NCI-H187 treated with DMSO at 0.1 percent for 48 hours (cell line): ENCODE results near the gene PDCD2L.
"Not testable (repeated sequence)": the region's sequence is repeated elsewhere in the genome, so short reads cannot be mapped to it uniquely, and the experiment has no call there.

ENCODE experiments used
- DNase-seq: peaks from one replicate; lab custom pipeline; 2025; lab: John Stamatoyannopoulos, UW

The PDCD2L gene

DNA sequence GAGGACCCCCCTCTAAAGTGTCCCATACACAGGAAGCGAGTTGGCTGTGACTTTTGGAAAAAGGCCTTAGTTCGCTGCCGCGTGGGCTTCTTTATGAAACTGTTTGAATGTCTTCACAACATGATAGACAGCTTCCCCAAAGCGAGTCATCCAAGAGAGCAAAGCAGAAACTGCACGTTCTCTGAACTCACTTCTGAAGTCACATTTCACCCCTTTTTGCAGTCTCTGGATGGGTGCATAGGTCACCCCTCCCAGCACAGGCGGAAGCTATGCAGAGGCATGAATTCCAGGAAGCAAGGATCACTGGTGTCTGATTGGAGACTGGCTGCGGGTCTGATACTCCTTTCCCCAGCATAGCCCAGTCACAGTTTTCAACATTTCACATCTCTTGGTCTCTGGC is 28.6 kb upstream of the PDCD2L start:
- DNase-seq, result no peak

DNA sequence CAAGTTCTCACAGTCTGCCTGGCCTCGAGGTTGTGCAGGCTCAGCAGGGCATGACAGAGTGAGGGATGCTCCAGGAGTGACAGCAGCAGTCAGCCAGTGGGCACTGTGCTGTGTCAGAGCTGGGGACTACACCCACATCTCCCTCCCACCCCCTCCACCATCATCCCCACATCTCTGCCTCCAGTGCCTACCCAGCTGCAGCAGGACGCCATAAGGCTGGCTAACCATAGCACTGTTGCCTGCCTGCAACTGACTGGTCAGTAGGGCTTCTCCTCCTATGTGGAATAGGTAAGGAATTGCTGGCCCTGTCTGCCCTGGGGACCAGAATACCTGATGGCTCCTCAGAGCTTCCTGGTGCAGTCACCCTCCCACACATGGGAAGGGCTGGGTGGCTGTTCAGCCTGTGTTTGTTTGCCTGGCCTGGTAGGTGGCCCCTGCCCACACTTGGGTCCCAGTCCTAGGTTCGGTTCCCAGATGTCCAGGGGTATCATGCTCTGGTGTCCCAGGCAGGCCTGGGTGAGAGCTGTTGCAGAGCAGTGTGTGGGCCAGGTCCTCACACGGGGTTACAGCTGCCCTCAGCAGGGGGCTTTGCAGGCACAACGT is 23.5 kb upstream of the PDCD2L start:
- no peak for DNase-seq

DNA sequence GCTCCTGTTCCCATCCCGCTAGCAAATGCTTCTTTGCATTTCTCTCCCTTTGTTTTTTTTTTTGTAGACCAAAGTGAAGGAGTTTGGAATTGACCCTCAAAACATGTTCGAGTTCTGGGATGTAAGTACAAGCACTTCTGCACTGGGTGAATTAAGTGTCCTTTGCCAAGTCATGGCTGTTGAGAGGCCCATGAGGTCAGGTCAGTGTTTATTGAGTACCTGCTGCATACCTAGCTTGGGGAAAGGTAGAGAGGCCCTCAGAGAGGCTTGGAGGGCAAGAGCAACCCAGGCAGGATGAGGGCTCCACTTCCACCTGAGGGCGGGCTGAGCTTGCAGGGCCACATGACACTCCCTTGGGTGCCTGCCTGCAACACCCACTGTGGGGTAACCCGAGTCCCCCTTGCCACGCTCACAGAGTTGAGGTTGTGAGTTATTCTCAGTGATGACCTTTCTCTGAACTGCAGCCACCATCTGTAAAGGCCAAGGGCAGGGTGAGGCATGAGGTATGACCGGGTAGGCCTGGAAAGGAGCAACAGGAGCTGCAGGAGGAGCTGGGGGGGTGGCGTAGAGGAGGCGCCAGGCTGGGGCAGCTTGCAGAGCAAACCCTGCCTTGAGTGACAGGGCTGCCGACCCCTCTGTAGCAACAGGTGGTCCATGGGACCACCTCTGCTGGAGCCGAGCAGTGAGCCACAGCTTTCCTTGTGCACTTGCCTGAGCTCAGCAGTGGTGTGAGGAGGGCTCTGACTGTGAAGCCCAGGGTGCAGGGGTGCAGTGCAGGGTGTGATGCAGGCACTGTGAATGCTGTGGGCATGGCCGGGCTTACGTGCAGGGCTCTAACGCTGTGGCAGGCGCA is 22.6 kb upstream of the PDCD2L start:
- DNase-seq, result no peak

DNA sequence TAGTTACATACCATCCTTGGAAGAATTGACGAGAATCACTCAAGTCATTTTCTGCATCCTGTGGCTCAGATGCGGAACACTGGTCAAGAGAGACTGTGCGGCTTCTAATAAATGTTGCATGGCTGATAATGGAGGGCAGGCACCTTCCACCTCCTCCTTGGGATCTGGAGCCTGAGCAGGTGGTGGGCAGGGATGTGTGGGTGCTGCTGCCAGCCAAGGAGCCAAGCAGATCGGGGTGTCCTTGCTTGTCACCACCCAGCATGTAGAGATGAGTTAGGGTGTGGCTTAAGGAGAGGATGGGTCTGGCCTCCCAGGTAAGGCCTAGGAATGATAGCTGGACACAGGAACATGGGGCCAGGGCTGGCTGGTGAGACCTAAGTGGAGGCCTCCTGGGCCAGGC is 21.7 kb upstream of the PDCD2L start:
- no peak for DNase-seq

DNA sequence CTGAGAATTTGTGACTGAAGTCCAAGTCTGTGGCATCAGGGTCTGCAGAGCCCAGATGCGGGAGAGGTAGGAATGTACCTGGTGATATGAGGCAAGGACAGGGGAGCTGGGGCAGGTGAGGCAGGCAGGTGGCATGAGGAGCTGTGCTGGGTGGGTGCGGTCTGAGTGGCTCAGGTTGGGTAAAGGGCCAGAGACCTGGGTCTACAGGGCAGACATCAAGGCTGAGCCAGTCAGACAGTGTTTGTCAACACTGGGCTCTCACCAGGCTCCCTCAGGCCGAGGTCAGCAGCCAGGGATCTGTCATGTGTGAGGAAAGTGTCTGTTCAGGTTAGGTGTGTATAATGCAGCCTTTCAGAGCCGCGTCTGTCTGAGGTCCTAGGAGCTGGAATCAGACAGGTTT is 20.6 kb upstream of the PDCD2L start:
- no peak for DNase-seq

DNA sequence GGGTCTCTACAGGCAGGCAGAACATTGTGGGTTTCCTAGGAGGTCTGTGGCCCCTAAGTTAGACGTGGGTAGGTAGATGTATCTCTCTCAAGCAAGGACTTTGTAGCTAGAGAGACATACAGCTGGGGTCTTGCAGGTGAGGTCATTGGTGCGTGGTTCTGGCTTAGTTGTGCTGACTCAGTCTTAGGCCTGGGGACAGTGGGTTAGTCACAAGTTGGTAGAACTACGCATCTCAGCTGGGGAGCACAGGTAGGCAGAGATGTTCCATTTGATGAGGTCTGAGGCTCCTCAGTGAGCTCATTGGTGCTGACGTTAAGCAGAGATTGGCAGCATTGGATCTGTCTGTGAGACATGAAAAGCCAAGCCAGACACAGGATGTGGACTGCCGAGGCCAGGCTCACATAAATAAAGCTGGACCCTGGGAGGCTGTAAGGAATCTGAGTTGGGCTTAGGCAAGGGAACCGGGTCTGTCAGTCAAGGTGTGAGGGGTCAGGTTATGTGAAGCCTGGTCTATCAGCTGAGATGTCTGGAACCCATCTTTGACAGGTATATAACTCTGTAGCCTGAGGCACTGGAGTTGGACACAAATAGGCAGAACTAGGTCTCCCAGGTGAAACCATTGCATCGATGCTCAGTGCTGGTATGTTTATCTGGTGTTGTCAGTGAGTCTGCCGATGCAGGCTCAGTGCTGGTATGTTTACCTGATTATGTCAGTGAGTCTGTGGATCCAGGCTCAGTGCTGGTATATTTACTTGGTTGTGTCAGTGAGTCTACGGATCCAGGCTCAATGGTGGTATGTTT is 17.4 kb upstream of the PDCD2L start:
- no peak for DNase-seq

DNA sequence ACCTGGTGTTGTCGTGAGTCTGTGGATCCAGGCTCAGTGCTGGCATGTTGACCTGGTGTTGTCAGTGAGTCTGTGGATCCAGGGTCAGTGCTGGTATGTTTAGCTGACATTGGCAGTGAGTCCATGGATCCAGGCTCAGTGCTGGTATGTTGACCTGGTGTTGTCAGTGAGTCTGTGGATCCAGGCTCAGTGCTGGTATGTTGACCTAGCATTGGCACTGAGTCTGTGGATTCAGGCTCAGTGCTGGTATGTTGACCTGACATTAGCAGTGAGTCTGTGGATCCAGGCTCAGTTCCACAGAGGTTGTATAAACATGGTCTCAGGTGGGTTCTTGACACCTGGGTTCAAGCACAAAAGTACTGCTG is 16.8 kb upstream of the PDCD2L start:
- DNase-seq, result no peak

DNA sequence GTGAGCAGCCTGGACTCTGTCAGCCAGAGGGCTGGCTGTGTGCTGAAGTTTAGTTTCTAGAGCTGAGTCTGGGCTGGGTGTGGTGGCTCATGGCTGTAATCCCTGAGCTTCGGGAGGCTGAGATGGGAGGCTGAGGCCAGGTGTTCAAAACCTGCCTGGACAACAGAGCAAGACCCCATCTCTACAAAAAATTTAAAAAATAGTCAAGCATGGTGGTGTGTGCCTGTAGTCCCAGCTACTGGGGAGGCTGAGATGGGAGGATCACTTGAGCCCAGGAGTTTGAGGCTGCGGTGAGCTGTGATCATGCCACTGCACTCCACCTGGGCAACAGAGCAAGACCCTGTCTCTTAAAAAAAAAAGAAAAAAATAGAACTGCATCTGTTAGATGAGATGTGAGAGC is 15.5 kb upstream of the PDCD2L start:
- not testable (repeated sequence) for DNase-seq

DNA sequence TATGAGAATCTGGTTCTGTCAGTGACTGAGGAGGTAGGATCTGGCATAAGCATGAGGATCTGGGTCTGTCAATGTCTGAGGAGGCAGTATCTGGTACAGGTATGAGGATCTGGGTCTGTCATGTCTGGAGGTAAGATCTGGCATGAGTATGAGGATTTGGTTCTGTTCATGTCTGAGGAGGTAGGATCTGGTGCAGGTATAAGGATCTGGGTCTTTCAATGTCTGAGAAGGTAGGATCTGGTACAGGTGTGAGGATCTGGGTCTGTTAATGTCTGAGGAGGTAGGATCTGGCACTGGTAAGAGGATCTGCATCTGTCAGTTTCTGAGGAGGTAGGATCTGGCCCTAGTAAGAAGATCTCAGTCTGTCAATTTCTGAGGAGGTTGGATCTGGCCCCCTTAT is 12.4 kb upstream of the PDCD2L start:
- no peak for DNase-seq

DNA sequence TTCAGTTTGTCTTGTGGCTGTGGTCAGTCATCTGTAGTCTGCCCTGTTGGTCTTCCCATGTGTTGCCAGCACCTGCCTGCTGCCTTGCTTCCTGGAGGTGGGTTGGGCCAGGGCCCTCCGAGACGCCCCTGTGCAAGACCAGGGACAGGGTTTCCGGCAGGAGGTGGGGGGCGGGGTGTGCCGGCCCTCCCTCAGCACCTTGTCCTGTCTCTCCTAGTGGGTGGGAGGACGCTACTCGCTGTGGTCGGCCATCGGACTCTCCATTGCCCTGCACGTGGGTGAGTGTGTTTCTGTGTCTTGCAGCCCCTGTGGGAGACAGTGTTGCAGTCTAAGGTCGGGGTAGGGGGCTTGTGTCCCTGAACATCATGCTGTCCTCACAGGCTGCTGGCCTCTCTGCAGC is 11.2 kb upstream of the PDCD2L start:
- DNase-seq, result no peak

DNA sequence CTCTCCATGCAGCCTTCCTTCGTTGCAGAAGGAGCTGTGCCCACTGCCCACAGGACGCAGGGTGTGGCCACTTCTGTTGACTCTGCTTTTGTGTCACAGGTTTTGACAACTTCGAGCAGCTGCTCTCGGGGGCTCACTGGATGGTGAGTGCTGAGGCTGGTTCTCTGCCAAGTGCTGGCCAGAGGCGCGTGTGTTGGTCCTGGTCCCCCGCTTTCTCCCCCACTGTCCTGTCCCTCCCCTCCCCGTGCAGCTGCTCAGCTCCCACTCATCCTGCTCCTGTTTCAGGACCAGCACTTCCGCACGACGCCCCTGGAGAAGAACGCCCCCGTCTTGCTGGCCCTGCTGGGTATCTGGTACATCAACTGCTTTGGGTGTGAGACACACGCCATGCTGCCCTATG is 10.6 kb upstream of the PDCD2L start:
- DNase-seq, result no peak

DNA sequence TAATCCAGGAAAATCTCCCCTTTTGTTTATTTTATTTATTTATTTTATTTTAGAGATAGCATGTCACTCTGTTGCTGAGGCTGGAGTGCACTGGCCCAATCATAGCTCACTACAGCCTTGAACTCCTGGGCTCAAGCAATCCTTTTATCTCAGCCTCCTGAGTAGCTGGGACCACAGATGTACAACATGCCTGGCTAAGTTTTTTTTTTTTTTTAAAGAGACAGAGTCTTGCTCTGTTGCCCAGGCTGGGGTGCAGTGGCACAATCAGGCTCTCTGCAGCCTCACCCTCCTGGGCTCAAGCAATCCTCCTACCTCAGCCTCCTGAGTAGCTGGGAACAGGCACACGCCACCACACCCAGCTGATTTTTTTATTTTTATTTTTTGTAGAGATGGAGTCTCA is 6.3 kb upstream of the PDCD2L start:
- no peak for DNase-seq

DNA sequence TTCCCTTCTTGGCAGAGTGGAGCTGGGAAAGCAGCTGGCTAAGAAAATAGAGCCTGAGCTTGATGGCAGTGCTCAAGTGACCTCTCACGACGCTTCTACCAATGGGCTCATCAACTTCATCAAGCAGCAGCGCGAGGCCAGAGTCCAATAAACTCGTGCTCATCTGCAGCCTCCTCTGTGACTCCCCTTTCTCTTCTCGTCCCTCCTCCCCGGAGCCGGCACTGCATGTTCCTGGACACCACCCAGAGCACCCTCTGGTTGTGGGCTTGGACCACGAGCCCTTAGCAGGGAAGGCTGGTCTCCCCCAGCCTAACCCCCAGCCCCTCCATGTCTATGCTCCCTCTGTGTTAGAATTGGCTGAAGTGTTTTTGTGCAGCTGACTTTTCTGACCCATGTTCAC is 4.3 kb upstream of the PDCD2L start:
- no peak for DNase-seq

DNA sequence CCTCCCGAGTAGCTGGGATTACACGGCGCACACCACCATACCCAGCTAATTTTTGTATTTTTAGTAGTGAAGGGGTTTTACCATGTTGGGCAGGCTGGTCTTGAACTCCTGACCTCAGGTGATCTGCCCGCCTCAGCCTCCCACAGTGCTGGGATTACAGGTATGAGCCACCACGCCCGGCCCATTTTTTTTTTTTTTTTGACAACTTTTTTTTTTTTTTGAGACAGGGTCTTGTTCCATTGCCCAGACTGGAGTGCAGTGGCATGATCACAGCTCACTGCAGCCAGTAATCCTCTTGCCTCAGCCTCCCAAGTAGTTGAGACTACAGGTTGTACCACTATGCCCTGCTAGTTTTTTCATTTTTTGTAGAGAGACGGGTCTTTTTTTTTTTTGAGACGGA is 3.4 kb upstream of the PDCD2L start:
- not testable (repeated sequence) for DNase-seq

DNA sequence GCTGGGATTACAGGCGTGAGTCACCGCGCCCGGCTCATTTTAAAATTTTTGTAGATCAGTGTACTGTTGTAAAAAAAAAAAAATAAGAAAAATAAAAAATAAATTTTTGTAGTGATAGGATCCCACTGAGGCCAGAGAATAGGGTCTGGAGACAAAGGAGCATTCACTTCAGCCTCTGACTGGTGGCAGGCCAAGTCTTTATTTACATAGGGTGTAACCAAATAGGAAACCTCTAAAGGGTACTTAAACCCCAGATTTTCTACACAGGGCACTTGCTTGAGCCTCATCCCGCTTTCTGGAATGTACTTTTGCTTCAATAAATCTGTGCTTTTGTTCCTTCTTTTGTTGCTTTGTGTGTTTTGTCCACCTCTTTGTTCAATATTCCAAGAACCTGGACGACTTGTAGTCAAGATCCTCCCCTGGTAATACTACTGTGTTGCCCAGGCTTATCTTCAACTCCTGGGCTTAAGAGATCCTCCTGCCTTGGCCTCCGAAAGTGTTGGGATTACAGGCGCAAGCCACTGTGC is 2.1 kb upstream of the PDCD2L start:
- no peak for DNase-seq

DNA sequence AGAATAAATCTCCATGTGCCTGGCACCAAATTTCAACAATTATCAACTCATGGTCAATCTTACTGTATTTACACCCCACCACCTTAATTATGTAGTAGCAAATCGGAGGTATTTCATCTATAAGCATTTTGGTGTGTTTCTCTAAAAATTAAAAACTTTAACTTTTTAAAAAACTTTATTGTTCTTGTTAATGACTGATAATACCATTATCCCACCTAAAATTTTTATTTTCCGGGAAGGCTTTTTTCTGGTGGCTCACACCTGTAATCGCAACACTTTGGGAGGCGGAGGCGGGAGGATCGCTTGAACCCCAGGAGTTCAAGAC is 453 bp upstream of the PDCD2L start:
- no peak for DNase-seq

DNA sequence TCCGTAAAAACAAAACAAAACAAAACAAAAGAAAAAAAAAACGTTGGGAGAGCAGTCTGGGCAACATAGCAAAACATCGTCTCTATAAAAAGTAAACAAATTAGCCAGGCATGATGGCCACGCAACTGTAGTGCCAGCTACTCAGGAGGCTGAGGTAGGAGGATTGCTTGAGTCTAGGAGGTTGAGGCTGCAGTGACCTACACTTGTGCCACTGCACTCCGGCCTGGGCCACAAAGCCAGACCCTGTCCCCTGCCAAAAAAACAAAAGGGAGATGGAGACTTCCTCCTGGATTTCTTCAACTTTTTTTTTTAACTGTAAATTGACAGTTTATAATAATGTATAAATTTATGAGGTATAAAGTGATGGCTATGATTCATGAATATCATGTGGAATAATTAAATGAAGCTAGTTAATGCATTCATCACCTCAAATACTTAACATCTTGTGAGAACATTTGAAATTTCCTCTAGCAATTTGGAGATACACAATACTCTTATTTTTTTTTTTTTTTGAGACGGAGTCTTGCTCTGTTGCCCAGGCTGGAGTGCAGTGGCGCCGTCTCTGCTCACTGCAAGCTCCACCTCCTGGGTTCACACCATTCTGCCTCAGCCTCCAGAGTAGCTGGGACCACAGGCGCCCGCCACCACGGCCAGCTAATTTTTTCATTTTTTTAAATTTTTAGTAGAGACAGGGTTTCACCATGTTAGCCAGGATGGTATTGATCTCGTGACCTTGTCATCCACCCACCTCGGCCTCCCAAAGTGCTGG is 1.9 kb downstream of the PDCD2L start:
- DNase-seq, result no peak

DNA sequence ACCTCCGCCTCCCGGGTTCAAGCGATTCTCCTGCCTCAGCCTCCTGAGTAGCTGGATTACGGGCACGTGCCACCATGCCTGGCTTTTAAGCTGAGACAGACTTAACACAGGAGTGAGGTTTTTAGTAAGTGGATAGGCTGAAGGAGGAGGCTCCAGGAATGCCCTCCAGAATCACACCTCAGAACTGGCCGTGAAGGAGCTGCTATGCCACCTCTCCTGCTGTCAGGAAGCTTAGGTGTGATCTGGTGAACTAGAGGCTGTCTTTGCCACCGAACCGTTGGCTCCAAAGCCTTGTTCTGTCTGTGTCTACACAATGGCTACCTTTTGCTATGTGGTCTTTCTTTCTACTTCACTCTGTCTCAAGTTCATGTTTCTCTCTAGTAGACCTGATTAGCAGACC is 4.2 kb downstream of the PDCD2L start:
- DNase-seq, result no peak

DNA sequence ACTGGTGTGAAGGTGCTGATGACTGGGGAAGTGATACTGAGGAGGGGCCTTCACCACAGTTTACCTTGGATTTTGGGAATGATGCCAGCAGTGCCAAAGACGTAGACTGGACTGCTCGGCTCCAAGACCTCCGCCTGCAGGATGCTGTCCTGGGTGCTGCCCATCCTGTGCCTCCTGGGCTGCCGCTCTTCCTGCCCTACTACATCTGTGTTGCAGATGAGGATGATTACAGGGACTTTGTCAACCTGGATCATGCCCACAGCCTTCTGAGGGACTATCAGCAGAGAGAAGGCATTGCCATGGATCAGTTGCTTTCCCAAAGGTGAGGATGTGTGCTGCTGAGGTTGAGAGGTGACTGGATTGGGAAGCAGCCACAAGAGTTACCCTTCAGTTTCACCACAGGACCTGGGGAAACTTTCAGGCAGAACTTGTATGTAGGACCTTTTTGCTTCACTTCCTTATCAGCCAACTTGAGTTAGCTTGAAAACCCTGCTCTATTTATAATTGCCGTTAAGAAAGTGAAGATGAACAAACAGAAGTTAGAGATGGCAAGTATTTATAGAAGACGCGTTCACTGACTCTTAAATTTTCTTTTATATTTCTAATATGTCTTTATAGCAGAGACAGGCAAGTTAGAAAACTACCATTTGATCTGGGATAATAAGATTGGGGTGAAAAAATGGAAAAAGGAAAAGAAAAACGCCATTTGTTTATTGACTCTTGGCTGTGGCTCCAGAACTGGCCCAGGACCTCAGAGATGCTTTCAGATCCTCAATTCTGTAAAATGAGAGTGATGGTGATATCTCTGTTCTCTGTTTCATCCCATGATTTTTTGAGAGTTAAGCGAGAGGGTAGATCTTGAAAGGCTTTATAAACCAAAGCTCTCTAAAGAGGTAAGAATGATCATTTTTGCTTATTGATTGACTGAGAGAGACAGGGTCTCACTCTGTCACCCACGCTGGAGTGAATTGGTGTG is 5.3 kb downstream of the PDCD2L start:
- DNase-seq, result no peak

DNA sequence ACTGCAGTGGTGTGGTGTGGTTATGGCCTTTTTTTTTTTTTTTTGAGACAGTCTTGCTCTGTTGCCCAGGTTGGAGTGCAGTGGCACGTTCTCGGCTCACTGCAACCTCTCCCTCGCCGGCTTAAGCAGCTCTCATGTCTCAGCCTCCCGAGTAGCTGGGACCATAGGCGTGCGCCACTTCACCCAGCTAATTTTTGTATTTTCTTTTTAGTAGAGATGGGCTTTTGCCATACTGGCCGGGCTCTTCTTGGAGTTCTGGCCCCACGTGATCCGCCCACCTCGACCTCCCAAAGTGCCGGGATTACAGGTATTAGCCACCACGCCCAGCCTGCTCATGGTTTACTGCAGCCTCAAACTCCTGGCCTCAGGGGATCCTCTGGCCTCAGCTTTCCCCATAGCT is 7.0 kb downstream of the PDCD2L start:
- DNase-seq, result no peak

DNA sequence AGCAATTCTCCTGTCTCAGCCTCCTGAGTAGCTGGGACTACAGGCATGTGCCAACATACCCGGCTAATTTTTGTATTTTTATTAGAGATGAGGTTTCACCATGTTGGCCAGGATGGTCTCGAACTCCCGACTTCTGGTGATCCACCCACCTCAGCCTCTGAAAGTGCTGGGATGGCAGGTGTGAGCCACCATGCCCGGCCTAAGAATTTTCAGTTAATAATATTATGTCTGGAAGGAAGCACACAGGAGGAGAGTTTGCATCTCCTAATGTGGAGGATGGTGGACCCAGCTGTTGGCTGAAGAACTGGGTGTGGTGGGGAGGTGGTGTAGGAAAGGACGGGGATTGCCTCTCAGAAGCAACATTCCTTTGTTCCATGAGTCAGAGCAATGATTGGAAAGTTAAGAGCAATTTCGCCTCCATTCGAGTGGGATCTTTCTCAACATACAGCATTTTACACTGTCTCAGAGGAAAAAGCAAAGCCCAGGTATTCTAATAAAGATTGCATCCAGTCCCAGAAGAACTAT is 11.9 kb downstream of the PDCD2L start:
- no peak for DNase-seq
